ENCODE data around the gene C10orf53. TPM values are rescaled to one million over a fixed set of nuclear protein-coding genes. Genes with fewer than 3 reads are reported as not detected.
"Not testable (repeated sequence)": the region's sequence is repeated elsewhere in the genome, so short reads cannot be mapped to it uniquely, and the experiment has no call there.

Gene C10orf53
- total RNA-seq, 1 donor from 2014 or later, result not detected

GRCh38 chr10:49688261-49688846, 8.9 kb downstream of the C10orf53 start:
- no peak for DNase-seq

- DNase-seq, result no peak
Measured at GRCh38 chr10:49688920-49689319, 9.5 kb downstream of the C10orf53 start.

GRCh38 chr10:49689882-49690510, 10.5 kb downstream of the C10orf53 start:
- DNase-seq, result no peak

- no peak for DNase-seq
Measured at GRCh38 chr10:49690698-49691356, 11.4 kb downstream of the C10orf53 start.

GRCh38 chr10:49691588-49691987, 12.1 kb downstream of the C10orf53 start:
- DNase-seq, result no peak

- DNase-seq, result no peak
Measured at GRCh38 chr10:49694466-49694865, 15.0 kb downstream of the C10orf53 start.

- no peak for DNase-seq
Measured at GRCh38 chr10:49696311-49696710, 16.9 kb downstream of the C10orf53 start.

- DNase-seq, result no peak
Measured at GRCh38 chr10:49698679-49699078, 19.2 kb downstream of the C10orf53 start.

- no peak for DNase-seq
Measured at GRCh38 chr10:49700211-49700610, 20.8 kb downstream of the C10orf53 start.

GRCh38 chr10:49700997-49701396, 21.5 kb downstream of the C10orf53 start:
- no peak for DNase-seq

- no peak for DNase-seq
Measured at GRCh38 chr10:49707585-49707984, 28.1 kb downstream of the C10orf53 start.

GRCh38 chr10:49709934-49710333, 30.5 kb downstream of the C10orf53 start:
- no peak for DNase-seq

- no peak for DNase-seq
Measured at GRCh38 chr10:49710966-49711365, 31.5 kb downstream of the C10orf53 start.

GRCh38 chr10:49711481-49711880, 32.0 kb downstream of the C10orf53 start:
- no peak for DNase-seq

- no peak for DNase-seq
Measured at GRCh38 chr10:49713266-49713665, 33.8 kb downstream of the C10orf53 start.

- DNase-seq, result not testable (repeated sequence)
Measured at GRCh38 chr10:49715157-49715556, 35.7 kb downstream of the C10orf53 start.

GRCh38 chr10:49726593-49726992, 47.1 kb downstream of the C10orf53 start:
- DNase-seq, result no peak

- no peak for DNase-seq
Measured at GRCh38 chr10:49733866-49734265, 54.4 kb downstream of the C10orf53 start.

GRCh38 chr10:49734676-49735075, 55.2 kb downstream of the C10orf53 start:
- DNase-seq, result no peak

GRCh38 chr10:49735161-49735560, 55.7 kb downstream of the C10orf53 start:
- DNase-seq, result no peak

- no peak for DNase-seq
Measured at GRCh38 chr10:49735848-49736563, 56.6 kb downstream of the C10orf53 start.

GRCh38 chr10:49736564-49737113, 57.2 kb downstream of the C10orf53 start:
- DNase-seq, result no peak

All from occipital lobe (tissue), 2 donors.